ENCODE results near the gene SEC24C. TPM values are rescaled to one million over a fixed set of nuclear protein-coding genes. Genes with fewer than 3 reads are reported as not detected.

SEC24C gene
- total RNA-seq, 6 experiments from 2014 or later: 39.4 to 43.4 (median 41.0) TPM

DNA sequence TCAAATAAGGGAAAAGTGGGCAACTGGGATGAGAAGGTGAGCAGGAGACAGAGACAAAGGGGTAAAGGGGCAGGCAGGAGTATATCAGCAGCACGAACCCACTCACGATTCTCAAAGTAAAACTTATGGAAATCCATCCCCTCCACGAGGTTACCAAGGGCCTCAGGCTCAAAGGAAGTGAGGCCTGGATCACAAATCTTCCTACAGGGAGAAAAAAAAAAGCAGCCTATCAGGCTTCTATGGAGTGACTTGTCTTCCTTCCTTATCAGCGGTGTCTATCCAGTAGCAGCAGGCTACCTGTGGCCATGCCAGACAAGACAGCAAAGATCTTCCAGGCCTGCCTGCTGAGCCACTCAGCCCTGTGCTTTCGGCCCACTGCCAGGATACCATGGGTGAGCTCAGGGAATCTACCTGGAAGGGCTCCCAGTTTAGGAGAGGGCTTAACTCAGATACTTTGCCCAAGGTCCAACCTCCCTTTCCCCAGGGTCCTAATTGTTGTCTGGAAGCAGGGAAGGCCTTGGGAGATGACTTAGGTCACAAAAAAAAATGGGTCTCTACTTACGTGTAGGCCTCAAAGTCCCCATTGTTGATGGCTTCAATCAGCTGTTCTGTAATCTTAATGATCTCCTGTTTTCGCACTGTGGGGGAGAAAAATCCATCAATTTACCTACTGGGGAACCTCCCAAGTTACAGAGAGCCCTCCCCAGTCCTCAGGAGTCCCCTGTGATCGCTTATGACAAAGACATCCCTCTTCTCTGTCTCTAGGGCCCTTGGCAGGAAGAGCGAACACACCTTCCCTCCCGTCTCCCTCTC, 73.0 kb downstream of the SEC24C start:
- H3K9me3 ChIP-seq: no peaks in the 10 kb centered on the region
- no peaks in the 10 kb centered on the region for H3K27me3 ChIP-seq
- peak overlapping the region; percentile 2 to 45 (median 25) for H3K27ac ChIP-seq
- DNase-seq: peak; percentile 87 to 89 (median 87)
- peaks cover 0 to 3% (median 0%) of the 10 kb centered on the region in 4 donors for H3K36me3 ChIP-seq
- H3K4me1 ChIP-seq: peaks cover 0 to 37% (median 18%) of the 10 kb centered on the region in 4 donors
- H3K4me3 ChIP-seq: no peak overlapping the region
- no peak for TF ChIP-seq POLR2A (IDR thresholded peaks at IDR 0.05)
- TF ChIP-seq, protein P1, sequence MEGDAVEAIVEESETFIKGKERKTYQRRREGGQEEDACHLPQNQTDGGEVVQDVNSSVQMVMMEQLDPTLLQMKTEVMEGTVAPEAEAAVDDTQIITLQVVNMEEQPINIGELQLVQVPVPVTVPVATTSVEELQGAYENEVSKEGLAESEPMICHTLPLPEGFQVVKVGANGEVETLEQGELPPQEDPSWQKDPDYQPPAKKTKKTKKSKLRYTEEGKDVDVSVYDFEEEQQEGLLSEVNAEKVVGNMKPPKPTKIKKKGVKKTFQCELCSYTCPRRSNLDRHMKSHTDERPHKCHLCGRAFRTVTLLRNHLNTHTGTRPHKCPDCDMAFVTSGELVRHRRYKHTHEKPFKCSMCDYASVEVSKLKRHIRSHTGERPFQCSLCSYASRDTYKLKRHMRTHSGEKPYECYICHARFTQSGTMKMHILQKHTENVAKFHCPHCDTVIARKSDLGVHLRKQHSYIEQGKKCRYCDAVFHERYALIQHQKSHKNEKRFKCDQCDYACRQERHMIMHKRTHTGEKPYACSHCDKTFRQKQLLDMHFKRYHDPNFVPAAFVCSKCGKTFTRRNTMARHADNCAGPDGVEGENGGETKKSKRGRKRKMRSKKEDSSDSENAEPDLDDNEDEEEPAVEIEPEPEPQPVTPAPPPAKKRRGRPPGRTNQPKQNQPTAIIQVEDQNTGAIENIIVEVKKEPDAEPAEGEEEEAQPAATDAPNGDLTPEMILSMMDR (IDR thresholded peaks at IDR 0.05): no peak
- intact Hi-C loops (cut with DNase I): no loop called here
- peak; percentile 30 to 57 (median 50) for ATAC-seq
- WGBS (ENCODE audit: insufficient coverage, low coverage, low lambda C conversion rate, missing lambda C conversion rate): 68% methylated on average over 9 of the region's 10 CpGs

DNA sequence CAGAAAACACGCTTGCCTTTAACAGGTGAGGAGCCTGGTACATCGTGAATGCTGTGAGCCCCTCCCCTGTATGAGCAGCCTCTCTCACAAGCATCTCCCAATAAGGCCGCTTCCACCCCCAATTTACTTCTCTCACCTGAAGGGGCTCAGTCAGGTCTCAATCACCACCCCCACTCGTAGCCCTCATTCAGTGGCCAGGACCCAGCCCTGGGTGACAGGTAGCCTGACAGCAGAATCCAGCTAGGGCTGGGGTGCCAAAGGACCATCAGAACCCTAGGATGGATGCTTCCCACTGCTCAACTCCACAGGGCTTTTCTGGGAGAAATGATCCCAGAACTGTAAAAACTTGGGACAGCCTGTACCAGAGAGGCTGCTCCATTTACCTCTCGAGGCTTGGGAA, 73.7 kb downstream of the SEC24C start:
- Histone ChIP-seq H3K9me3 (no peaks in the 10 kb centered on the region), H3K4me1 (peaks cover 0 to 34% (median 18%) of the 10 kb centered on the region in 4 donors), H3K4me3 (no peak overlapping the region), H3K27ac (peak overlapping the region in 1 of 3 donors; percentile 45), H3K36me3 (peaks cover 0 to 3% (median 0%) of the 10 kb centered on the region in 4 donors), H3K27me3 (no peaks in the 10 kb centered on the region)
- intact Hi-C loops (cut with DNase I): no loop called here
- no peak for ATAC-seq
- 93% methylated on average over 4 of the region's 5 CpGs for WGBS (ENCODE audit: insufficient coverage, low coverage, low lambda C conversion rate, missing lambda C conversion rate)
- DNase-seq: no peak
- TF ChIP-seq, protein P1 (IDR thresholded peaks at IDR 0.05): no peak
- TF ChIP-seq POLR2A (IDR thresholded peaks at IDR 0.05): no peak

DNA sequence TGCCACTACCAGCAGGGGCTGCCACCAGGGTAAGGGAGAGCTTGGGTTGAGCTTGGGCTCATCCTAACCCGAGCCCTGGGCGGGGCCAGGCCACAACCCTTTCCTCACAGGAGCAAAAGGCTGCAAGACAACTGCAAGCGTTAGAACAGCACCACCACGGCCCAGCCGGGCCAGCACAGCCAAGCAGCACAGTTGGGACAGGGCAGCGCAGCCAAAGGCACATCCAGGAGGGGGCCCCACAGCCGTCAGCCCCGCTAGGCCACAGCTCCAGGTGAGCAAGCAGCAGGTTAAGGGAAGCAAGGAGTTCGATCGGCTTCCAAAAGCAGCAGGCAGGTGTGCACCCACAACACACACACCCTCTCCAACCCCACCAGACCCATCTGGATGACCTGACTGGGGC, 74.2 kb downstream of the SEC24C start:
- Histone ChIP-seq H3K4me3 (no peak overlapping the region), H3K9me3 (no peaks in the 10 kb centered on the region), H3K27ac (no peak overlapping the region), H3K36me3 (peaks cover 0 to 3% (median 0%) of the 10 kb centered on the region in 4 donors), H3K4me1 (peaks cover 0 to 34% (median 18%) of the 10 kb centered on the region in 4 donors), H3K27me3 (no peaks in the 10 kb centered on the region)
- TF ChIP-seq, protein P1 (IDR thresholded peaks at IDR 0.05): no peak
- no peak for TF ChIP-seq POLR2A (IDR thresholded peaks at IDR 0.05)
- no CpG with 5 or more reads among the region's 10 CpGs for WGBS (ENCODE audit: insufficient coverage, low coverage, low lambda C conversion rate, missing lambda C conversion rate)
- ATAC-seq (no peak), DNase-seq (no peak)
- intact Hi-C loops (cut with DNase I): no loop called here

DNA sequence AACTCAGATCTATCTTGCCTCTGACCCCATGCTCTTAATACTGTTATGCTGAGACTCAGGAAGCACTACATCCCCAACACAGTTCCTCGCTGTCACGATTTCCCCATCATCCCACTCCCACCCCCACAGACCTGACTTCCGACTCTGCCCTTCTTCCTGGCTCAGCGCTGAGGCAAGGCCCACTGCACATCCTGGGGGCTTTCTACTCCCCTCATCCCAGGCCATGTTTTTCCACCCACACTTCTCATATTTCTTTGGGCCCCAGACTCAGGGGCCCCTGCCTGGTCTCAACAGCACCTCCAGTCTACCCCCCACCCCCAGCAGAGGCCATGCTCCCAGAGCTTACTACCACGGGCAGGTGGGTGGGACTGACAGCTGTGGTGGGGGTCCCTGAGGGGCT, 74.9 kb downstream of the SEC24C start:
- TF ChIP-seq POLR2A (IDR thresholded peaks at IDR 0.05): no peak
- TF ChIP-seq, protein P1 (IDR thresholded peaks at IDR 0.05): no peak
- Histone ChIP-seq H3K27ac (no peak overlapping the region), H3K36me3 (peaks cover 0 to 3% (median 0%) of the 10 kb centered on the region in 4 donors), H3K27me3 (no peaks in the 10 kb centered on the region), H3K4me3 (no peak overlapping the region), H3K4me1 (peaks cover 0 to 34% (median 18%) of the 10 kb centered on the region in 4 donors), H3K9me3 (no peaks in the 10 kb centered on the region)
- ATAC-seq: peak in 1 of 4 donors; percentile 2
- DNase-seq: no peak
- intact Hi-C loops (cut with DNase I): no loop called here
- WGBS (ENCODE audit: insufficient coverage, low coverage, low lambda C conversion rate, missing lambda C conversion rate): 44% methylated on average over 4 of the region's 5 CpGs

All from right lobe of liver (tissue), 6 donors.